Uterus (tissue), 2 donors: ENCODE data around the gene IZUMO2.

ENCODE experiments used
- POLR2A ChIP-seq, 2 donors: fragments of 450-650 bp; IDR thresholded peaks; one replicate each; pipeline ENCODE4 v1.6.1; 2016; ENCODE audit warnings: antibody characterized with exemption in 2 of 2, mild to moderate bottlenecking in 1 of 2, moderate library complexity in 1 of 2
- TF ChIP-seq, protein P1 (sequence below), 4 experiments: fragments of 200-600 bp in 2 of 4; fragments of 450-650 bp in 2 of 4; sonication (generic) in 2 of 4; IDR thresholded peaks; one replicate each; pipeline ENCODE4 v1.5.1; 2016 to 2019; ENCODE audit warnings: antibody characterized with exemption in 4 of 4, mild to moderate bottlenecking in 2 of 4, moderate library complexity in 1 of 4

DNA sequence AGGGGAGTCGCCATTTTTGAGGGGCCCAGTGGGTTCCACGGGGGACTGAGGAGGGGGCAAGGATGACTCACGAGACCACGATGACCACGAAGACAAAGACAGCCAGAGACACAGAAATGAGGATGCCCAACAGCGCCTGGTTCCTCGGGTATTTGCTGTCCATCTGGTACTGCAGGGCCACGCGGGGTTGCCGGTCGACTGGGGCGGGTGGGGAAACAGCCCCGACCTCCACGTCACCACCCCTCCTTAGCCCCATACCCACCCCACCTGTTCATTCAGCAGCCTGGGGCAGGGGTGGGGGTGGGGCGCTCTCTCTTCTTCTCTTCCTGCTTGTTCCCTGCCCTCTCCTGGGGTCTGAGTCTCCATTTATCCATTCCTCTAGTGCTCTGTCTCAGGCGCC, 8.6 kb downstream of the IZUMO2 start:
- TF ChIP-seq, protein P1, sequence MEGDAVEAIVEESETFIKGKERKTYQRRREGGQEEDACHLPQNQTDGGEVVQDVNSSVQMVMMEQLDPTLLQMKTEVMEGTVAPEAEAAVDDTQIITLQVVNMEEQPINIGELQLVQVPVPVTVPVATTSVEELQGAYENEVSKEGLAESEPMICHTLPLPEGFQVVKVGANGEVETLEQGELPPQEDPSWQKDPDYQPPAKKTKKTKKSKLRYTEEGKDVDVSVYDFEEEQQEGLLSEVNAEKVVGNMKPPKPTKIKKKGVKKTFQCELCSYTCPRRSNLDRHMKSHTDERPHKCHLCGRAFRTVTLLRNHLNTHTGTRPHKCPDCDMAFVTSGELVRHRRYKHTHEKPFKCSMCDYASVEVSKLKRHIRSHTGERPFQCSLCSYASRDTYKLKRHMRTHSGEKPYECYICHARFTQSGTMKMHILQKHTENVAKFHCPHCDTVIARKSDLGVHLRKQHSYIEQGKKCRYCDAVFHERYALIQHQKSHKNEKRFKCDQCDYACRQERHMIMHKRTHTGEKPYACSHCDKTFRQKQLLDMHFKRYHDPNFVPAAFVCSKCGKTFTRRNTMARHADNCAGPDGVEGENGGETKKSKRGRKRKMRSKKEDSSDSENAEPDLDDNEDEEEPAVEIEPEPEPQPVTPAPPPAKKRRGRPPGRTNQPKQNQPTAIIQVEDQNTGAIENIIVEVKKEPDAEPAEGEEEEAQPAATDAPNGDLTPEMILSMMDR (IDR thresholded peaks at IDR 0.05): no peak
- TF ChIP-seq POLR2A (IDR thresholded peaks at IDR 0.05): no peak
